Suprapubic skin (tissue), 3 donors: Measurements from ENCODE around the gene ZNF521.
"Not testable (repeated sequence)": the region's sequence is repeated elsewhere in the genome, so short reads cannot be mapped to it uniquely, and the experiment has no call there.

Experiments
- CTCF ChIP-seq, 2 donors: fragments of 200-600 bp in 1 of 2; fragments of 450-650 bp in 1 of 2; sonication (generic) in 1 of 2; IDR thresholded peaks; one replicate each; pipeline ENCODE4 v1.5.1; 2016 to 2019; ENCODE audit warnings: antibody characterized with exemption in 2 of 2, mild to moderate bottlenecking in 1 of 2, moderate library complexity in 1 of 2
- EP300 ChIP-seq: sonication (generic); formaldehyde crosslinking; IDR thresholded peaks from one replicate; pipeline ENCODE4 v1.6.1; 2017; ENCODE audit warnings: antibody characterized with exemption

- TF ChIP-seq CTCF (IDR thresholded peaks at IDR 0.05); EP300: not testable (repeated sequence)
Measured at GRCh38 chr18:25266931-25267527, 84.9 kb downstream of the ZNF521 start.
